Measurements from ENCODE around the gene CALM3.

- TF ChIP-seq POLR2AphosphoS5 (IDR thresholded peaks at IDR 0.05; ENCODE audit: insufficient read depth, low read depth, low read length) = no peak
- TF ChIP-seq CTCF (IDR thresholded peaks at IDR 0.05; ENCODE audit: extremely low read depth in 1 of 2, insufficient read depth in 1 of 2, low read depth in 1 of 2, low read length in 2 of 2) = no peak
Measured at GRCh38 chr19:46637224-46637623, 36.1 kb downstream of the CALM3 start.
